Dedifferentiated amniotic fluid mesenchymal stem cell (primary cell): ENCODE measurements around the gene GJB4.

Source experiments
- DNase-seq: peaks from one replicate; pipeline ENCODE4 v3.0.0-alpha.2; 2016; ENCODE audit errors: extremely low spot score

Gene GJB4

DNA sequence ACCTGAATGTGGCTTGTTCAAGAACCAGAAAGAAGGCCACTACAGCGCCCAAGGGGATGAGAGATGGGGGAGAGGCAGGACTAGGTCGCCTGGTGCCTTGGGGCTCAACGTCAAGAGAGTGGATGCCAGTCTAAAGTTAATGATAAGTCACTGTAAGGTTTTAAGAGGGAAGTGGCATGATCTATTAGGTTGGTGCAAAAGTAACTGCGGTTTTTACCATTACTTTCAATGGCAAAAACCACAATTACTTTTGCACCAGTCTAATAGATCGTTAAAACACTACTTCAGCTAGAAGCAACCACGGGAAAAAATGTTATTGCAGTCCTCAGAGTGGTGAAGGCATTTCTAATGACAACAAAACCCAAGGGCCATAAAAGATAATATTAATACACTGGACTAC is 18.8 kb downstream of the GJB4 start:
- no peak for DNase-seq

GRCh38 chr1:34779005-34779404 is 19.5 kb downstream of the GJB4 start:
- DNase-seq, result no peak

DNA sequence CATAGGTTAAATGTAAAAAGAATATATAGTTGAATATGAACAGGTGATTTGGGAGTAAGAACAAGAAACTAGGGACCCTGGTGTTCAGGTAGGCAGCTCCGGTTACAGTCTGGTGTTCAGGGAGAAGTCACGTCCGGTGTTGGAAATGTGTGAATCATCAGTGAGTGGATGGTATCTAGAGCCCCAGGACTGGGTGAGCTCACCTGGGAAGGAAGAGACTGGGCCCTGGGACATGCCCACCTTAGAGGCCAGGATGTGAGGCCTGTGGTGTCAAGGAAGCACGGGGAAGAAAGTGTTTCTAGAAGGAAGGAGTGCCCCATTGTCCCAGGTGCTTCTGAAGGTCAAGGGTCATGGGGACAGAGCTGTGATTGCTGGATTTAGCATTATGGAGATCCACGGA is 20.0 kb downstream of the GJB4 start:
- no peak for DNase-seq

DNA sequence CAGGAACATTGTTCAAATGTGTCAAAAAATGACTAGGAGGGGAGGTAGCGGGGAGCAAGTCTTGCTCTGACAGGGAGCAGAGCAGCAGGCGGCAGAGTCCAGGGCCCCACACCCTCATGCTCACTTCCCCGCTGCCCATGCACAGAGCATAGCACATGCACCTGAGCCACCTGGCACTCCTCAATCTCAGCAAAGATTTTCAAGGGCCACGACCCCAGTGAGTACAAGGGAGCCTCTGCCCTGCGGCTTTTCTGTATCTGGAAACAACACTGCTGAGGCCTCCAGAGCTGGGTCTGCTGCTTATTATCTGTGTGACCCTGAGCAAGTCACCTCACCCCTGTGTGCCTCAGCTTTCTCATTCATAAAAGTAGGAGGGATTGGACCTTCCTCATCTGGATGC is 20.4 kb downstream of the GJB4 start:
- DNase-seq, result no peak

- DNase-seq, result no peak
These were observed 21.0 kb downstream of the GJB4 start for GRCh38 chr1:34780528-34780927.

DNA sequence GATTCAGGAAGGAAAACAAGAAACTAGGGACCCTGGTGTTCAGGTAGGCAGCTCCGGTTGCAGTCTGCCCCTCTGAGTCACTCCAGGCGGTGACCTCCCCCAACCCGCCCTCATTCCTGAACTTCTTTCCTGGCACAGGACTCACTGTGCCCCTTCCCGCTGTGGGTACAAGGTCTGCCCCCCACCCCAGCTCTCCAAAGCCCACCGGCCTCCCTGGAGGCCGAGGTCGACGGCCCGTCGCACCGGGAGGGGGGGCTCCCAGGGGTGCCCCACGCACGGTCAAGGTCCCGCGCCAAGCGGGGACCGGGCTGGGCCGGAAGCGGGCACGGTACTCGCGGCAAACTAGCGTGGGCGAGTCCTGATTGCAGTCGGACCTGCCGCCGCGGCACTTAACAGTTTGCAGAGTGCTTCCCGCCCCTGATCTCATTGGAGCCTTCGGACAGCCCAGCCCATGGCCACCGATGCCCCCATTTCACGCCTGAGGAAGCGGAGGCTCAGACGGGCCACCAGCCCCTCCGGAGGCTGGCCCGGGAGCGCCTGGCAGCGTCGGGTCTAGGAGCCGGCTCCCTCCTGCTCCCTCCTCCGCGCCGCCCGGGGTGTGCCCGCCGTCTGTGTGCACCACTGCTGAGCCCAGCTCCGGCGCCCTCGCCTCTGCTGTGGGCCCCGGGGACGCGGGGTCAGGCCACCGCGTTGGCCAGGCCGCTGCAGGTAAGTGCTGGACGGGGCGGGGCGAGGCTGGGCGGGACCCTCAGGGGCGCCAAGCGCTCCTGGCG is 21.7 kb downstream of the GJB4 start, which contains the start of gene GJB3:
GJB3 (plus strand) TSS at position 144 of the 773 bp plus-strand sequence. CDS start 3,549 bp downstream, outside the sequence.
- no peak for DNase-seq

DNA sequence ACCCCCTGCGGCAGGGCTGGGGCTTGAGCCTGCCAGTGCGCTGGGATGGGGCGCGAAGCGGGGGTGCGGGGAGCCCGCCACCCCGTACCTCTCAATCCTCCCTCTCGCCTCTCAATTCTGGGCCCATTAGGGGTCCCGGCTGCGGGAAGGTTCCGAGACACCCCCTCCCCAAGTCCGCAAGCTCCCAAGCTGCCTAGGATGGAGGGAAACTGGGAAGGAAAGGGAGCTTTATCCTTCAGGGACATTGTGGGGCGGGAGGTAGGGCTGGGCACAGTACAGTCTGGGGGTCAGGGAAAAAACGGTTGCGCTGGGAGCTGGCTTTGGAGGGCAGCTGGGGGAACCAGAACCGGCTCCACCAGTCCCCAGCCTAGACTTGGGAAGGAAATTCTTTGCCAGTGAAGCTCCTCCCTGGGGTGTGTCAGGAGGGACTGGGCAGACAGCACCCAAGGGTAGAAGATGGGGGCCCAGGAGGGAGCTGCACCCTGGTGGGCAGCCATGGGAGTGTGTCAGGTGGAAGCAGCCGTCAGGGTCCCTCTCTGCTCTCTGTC is 22.4 kb downstream of the GJB4 start:
- no peak for DNase-seq

DNA sequence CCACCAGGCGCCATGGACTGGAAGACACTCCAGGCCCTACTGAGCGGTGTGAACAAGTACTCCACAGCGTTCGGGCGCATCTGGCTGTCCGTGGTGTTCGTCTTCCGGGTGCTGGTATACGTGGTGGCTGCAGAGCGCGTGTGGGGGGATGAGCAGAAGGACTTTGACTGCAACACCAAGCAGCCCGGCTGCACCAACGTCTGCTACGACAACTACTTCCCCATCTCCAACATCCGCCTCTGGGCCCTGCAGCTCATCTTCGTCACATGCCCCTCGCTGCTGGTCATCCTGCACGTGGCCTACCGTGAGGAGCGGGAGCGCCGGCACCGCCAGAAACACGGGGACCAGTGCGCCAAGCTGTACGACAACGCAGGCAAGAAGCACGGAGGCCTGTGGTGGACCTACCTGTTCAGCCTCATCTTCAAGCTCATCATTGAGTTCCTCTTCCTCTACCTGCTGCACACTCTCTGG is 25.2 kb downstream of the GJB4 start:
- no peak for DNase-seq

DNA sequence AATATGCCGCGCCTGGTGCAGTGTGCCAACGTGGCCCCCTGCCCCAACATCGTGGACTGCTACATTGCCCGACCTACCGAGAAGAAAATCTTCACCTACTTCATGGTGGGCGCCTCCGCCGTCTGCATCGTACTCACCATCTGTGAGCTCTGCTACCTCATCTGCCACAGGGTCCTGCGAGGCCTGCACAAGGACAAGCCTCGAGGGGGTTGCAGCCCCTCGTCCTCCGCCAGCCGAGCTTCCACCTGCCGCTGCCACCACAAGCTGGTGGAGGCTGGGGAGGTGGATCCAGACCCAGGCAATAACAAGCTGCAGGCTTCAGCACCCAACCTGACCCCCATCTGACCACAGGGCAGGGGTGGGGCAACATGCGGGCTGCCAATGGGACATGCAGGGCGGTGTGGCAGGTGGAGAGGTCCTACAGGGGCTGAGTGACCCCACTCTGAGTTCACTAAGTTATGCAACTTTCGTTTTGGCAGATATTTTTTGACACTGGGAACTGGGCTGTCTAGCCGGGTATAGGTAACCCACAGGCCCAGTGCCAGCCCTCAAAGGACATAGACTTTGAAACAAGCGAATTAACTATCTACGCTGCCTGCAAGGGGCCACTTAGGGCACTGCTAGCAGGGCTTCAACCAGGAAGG is 25.8 kb downstream of the GJB4 start:
- DNase-seq, result no peak

DNA sequence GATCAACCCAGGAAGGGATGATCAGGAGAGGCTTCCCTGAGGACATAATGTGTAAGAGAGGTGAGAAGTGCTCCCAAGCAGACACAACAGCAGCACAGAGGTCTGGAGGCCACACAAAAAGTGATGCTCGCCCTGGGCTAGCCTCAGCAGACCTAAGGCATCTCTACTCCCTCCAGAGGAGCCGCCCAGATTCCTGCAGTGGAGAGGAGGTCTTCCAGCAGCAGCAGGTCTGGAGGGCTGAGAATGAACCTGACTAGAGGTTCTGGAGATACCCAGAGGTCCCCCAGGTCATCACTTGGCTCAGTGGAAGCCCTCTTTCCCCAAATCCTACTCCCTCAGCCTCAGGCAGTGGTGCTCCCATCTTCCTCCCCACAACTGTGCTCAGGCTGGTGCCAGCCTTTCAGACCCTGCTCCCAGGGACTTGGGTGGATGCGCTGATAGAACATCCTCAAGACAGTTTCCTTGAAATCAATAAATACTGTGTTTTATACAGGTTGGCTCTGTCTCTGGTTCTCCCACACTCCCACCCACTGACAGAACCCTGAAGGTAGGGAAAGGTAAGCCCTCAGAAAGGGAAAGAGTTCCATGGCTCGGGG is 26.4 kb downstream of the GJB4 start:
- no peak for DNase-seq

GRCh38 chr1:34786521-34787325 is 27.2 kb downstream of the GJB4 start:
- DNase-seq, result peak; percentile 58

DNA sequence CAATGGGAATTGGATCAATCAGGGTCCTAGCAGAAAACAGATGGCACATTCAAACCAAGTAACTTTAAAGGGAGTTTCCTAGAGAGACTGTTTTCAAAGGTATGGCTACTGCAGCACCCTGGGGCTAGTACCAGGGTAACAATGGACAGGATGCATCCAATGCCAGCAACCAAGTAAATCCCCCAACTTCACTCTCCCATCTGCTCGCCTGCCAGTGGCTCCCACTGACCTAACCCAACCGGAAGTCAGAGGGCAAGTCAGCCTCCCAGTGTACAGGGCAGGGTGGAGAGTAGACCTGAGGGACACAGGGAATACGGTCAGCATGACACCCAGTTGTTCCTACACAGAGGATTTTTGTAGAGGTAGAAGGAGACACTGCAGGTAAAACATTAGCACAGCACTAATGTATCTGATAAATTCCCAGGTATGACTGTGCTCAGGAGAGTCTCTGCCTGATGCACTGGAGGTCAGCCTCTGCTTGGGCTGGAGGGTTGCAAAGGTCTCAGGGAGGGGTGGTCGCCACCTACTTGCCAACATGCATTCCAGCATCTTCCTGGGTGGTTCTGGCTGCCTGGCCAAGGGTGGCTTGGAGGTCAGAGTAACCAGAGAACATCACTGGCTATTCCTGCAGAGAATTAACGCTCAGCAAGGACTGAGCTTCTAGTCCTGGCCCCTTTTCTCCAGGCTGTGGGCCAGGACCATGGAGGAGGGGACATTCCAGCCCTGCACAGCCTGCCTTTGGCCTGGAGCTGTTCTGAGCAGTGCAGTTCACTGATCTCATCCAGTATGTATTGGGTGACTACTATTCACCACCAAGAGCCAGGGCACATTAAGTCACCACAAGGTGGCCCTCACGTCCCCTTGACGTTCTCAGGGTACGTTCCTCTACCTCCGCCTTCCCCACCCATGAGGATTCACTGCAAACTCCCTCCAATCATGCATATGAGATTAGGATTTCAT is 28.2 kb downstream of the GJB4 start:
- DNase-seq, result no peak

DNA sequence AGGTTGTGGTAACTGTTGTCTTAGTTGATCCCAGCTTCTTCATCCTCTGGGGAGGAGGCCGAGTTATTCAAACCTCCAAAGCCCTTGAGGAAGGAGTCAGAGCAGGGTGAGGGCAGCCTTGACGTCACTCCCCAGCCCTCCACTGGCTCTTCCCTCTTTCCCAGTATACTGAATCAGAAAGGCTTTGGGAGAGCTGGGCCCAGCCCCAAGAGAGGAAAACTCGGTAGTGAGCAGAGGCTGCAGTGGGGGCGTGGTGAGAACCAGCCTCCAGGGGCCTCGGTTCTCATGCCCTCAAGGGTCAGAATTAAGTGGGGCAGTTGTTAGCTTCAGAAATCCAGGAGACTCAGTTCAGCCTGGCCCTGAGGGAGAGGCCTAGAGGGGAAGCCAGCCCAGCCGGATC is 31.4 kb downstream of the GJB4 start:
- DNase-seq, result no peak

DNA sequence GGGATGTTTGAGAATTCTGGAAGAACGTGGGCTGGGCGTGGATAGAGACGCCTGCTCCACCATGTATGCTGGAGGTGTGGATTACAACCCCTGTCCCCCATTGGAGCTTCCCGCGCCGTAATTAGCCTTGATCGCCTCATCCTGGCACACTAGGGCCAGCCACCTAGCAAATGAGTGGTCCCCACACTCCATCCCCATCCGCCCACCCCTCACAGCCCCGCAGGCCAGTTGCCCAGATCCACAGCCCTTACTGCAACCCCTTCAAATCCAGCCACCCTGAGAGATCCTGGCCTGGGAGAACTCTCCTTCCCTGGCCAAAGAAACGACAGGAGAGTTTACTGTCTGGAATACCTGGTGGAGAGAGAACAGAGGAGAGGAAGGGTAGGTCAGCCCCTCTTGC is 32.9 kb downstream of the GJB4 start:
- no peak for DNase-seq

DNA sequence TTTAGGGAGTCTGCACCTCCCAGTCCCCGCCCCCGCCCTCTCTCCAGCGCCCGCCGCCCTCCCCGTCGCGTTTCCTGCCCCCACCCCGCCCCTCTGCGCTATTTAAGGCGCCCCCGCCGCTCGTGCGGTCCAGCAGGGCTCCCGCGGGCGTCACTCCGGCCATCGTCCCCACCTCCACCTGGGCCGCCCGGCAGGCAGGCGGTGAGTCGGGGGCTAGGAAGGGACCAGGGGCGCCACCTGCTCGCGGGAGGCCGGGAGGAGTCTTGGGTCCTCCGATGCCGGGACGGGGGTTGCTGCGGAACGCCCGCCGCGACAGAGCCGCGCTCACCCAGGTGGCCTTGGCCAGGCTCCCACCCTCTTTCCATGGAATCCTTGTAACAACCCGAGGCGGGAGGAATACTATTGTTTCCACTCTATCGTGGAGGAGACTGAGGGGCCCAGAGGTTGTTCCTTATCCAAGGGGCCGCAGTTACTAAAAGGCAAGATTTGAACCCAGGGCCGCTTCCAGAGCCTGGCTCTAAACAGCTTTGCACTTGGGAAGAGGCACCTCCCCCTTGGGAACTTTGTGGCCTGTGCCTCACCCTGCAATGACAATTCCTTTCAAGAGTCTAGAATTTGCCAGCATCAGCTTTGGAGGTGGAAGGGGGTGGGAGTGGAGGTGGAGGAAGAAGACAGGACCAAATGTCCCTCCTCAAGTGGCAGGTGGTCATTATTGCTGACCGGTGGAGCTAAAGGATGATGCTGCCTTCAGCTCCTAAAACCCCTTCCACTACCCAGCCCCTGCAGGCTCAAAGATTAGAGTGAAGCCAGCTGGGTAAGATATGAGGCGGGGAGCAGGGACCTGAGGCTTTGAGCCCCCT is 33.6 kb downstream of the GJB4 start, which contains the start of gene GJA4:
GJA4 (plus strand) TSS at position 132 of the 860 bp plus-strand sequence. CDS start 1,215 bp downstream, outside the sequence.
- DNase-seq, result no peak

- DNase-seq, result no peak
These were observed 34.7 kb downstream of the GJB4 start for GRCh38 chr1:34794001-34794789.

DNA sequence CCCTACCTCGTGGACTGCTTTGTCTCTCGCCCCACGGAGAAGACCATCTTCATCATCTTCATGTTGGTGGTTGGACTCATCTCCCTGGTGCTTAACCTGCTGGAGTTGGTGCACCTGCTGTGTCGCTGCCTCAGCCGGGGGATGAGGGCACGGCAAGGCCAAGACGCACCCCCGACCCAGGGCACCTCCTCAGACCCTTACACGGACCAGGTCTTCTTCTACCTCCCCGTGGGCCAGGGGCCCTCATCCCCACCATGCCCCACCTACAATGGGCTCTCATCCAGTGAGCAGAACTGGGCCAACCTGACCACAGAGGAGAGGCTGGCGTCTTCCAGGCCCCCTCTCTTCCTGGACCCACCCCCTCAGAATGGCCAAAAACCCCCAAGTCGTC is 35.2 kb downstream of the GJB4 start:
- DNase-seq, result no peak

- no peak for DNase-seq
These were observed 36.4 kb downstream of the GJB4 start for GRCh38 chr1:34795916-34796315.

GRCh38 chr1:34796990-34797389 is 37.5 kb downstream of the GJB4 start:
- no peak for DNase-seq
